GF-D8 (cell line): ENCODE data around the gene CASP6.

Experiments
- DNase-seq: peaks from one replicate; lab custom pipeline; 2025; lab: John Stamatoyannopoulos, UW

CASP6 gene

GRCh38 chr4:109702950-109703663 is at the start of gene CASP6:
TSS of gene CASP6 (minus strand) at chr4:109703445. CDS start at chr4:109703395, 50 bp downstream.
- peak; percentile 53 for DNase-seq

GRCh38 chr4:109752525-109752924 is 49.3 kb upstream of the CASP6 start:
- DNase-seq, result no peak

- DNase-seq, result no peak
Observed at GRCh38 chr4:109751852-109752251, 48.6 kb upstream of the CASP6 start.

- no peak for DNase-seq
Observed at GRCh38 chr4:109750652-109751244, 47.5 kb upstream of the CASP6 start.

GRCh38 chr4:109749388-109750082 is 46.3 kb upstream of the CASP6 start:
- DNase-seq, result no peak

GRCh38 chr4:109748114-109748513 is 44.9 kb upstream of the CASP6 start:
- no peak for DNase-seq

- DNase-seq, result no peak
Observed at GRCh38 chr4:109746728-109747127, 43.5 kb upstream of the CASP6 start.

- DNase-seq, result no peak
Observed at GRCh38 chr4:109745830-109746229, 42.6 kb upstream of the CASP6 start.

- no peak for DNase-seq
Observed at GRCh38 chr4:109739547-109739946, 36.3 kb upstream of the CASP6 start.

- no peak for DNase-seq
Observed at GRCh38 chr4:109738104-109738872, 35.0 kb upstream of the CASP6 start.

GRCh38 chr4:109735566-109736365 is 32.5 kb upstream of the CASP6 start:
- DNase-seq, result no peak

- no peak for DNase-seq
Observed at GRCh38 chr4:109733728-109734127, 30.5 kb upstream of the CASP6 start.

- no peak for DNase-seq
Observed at GRCh38 chr4:109730619-109731545, 27.6 kb upstream of the CASP6 start.

GRCh38 chr4:109729718-109730618 is 26.7 kb upstream of the CASP6 start, which contains the start of gene PLA2G12A:
TSS of gene PLA2G12A (minus strand) at chr4:109730070. CDS start at chr4:109729809, 261 bp downstream.
- no peak for DNase-seq

GRCh38 chr4:109729117-109729717 is 26.0 kb upstream of the CASP6 start:
- DNase-seq, result no peak

- DNase-seq, result no peak
Observed at GRCh38 chr4:109728385-109728784, 25.1 kb upstream of the CASP6 start.

- DNase-seq, result no peak
Observed at GRCh38 chr4:109723110-109723509, 19.9 kb upstream of the CASP6 start.

GRCh38 chr4:109722357-109722756 is 19.1 kb upstream of the CASP6 start:
- DNase-seq, result no peak

- DNase-seq, result no peak
Observed at GRCh38 chr4:109721033-109721432, 17.8 kb upstream of the CASP6 start.
